ENCODE data around the gene ZBTB9. TPM values are rescaled to one million over a fixed set of nuclear protein-coding genes. Genes with fewer than 3 reads are reported as not detected.

ZBTB9 gene
- total RNA-seq, 1 donor from 2014 or later = 12.5 TPM

DNA sequence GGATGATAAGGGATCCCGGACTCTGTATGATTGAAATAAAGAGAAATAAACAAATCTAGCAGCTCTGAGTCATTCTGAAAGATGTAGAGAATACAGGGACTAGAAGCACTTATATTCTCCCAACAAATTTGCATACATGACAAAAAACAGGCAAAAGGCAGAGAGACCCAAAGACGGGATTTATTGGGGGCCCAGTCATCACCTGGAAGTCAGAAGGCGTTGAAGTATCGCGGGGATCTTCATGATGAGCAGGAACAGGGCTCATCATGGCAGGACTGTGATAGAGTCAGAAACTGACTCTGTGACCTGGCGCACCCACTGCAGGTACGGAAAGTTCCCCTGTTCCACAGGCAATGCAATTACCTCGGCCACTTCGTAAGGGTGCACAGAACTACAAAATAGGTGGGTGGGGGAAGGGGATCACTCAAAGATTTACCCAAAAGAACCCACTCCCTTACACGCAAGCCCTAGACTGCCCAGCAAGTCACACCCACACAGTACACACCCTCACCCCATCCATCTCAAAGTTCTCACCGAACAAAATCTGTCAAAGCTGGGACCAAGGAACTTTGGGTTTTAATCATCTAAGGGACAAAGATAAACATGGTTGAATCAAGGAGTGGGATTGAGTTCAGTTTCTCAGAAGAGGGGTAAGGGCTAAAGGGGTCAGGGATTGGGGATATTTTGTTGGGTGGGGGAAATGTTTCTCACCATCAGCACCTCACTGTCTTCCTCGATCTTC, 37.8 kb upstream of the ZBTB9 start:
- no peaks in the 10 kb centered on the region for H3K9me3 Mint-ChIP-seq
- H3K4me1 Mint-ChIP-seq = peaks cover 80% of the 10 kb centered on the region
- no peak for TF ChIP-seq CTCF (IDR thresholded peaks at IDR 0.05)
- DNase-seq (no peak), ATAC-seq (ENCODE audit: low read depth) (no peak)
- no peaks in the 10 kb centered on the region for H3K27me3 Mint-ChIP-seq
- POLR2A ChIA-PET = interaction anchor here (0.5 to 5.9 kb wide), 8 partner anchors 9 to 204 kb away, joined by 3 to 31 read pairs (median 8); partner anchors contain the start of genes ITPR3, TAPBP and ZBTB22
- CTCF ChIA-PET = no interaction called here
- peaks cover 45% of the 10 kb centered on the region for H3K36me3 Mint-ChIP-seq (ENCODE audit: low read depth)
- peak overlapping the region; percentile 91 for H3K4me3 Mint-ChIP-seq
- intact Hi-C loops (cut with micrococcal nuclease) = loop anchor here (5.0 to 10.0 kb wide), 2 partner anchors 412 to 574 kb away; partner anchors contain the start of genes HLA-DOA and PSMB8
- H3K27ac Mint-ChIP-seq = peak overlapping the region; percentile 96

DNA sequence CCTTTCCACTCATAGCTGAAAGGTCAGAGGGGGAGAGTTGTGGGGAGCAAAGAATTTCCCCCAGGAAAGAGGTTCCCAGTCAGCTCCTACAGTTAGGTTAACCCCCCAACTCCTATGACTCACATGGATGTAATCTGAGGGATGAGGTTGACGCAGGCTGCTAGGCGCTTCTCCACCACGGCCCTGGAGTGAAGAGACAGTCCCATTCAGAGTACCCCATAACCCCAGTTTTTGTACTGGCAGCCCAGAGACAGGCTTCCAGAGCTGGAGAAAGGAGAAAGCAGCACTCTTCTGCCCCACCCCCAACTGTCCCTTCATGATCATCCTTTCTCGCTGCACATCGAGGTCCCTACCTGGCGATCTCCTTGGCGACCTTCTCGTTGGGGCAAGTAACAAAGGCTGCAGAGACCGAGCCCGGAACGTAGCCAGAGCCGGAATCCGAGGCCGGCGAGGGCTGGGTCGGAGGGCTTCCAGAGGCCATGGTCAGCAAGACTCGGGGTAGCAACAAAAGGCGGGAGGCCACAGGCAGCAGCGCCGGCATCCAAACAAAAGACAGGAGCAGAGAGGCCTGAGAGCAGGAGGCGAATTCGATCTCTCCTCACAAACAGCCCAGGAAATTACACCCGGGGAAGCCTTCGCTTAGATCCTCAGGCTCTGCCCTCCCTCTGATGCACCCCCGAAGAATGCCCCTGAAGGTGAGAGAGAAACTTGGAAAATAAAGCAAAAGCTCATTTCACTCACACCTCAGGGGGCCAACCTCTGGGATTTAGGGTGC, 37.1 kb upstream of the ZBTB9 start:
- peak overlapping the region; percentile 96 for H3K27ac Mint-ChIP-seq

GRCh38 chr6:33417903-33418689, 36.3 kb upstream of the ZBTB9 start, which contains the start of gene CUTA:
TSS of gene CUTA (minus strand) at chr6:33418107. CDS start at chr6:33418000, 107 bp downstream.
- H3K4me3 Mint-ChIP-seq = peak within 1 kb of the TSS; percentile 91
- intact Hi-C loops (cut with micrococcal nuclease) = loop anchor here (1.0 to 10.0 kb wide), 9 partner anchors 8 to 576 kb away; partner anchors contain the start of genes HLA-DOA, PSMB8, RXRB and SLC39A7
- H3K27me3 Mint-ChIP-seq = no peaks in the 10 kb centered on the region
- peak within 1 kb of the TSS; percentile 96 for H3K27ac Mint-ChIP-seq
- no peaks in the 10 kb centered on the region for H3K9me3 Mint-ChIP-seq
- H3K36me3 Mint-ChIP-seq (ENCODE audit: low read depth) = peaks cover 36% of the 10 kb centered on the region
- DNase-seq = peak; percentile 92
- ChIA-PET CTCF (interaction anchor here (0.7 to 2.3 kb wide), 3 partner anchors 13 to 27 kb away, joined by 3 to 9 read pairs (median 4); no protein-coding TSS in a partner anchor), POLR2A (interaction anchor here (0.6 to 5.9 kb wide), 17 partner anchors 7 to 446 kb away, joined by 3 to 31 read pairs (median 6); partner anchors contain the start of genes B3GALT4, BAK1, PFDN6 and PHF1)
- H3K4me1 Mint-ChIP-seq = peaks cover 66% of the 10 kb centered on the region
- no peak for TF ChIP-seq CTCF (IDR thresholded peaks at IDR 0.05)
- ATAC-seq (ENCODE audit: low read depth) = peak; percentile 90

More for the DNA sequence above, 37.1 kb upstream of the ZBTB9 start:
- TF ChIP-seq CTCF (IDR thresholded peaks at IDR 0.05) = no peak
- Mint-ChIP-seq H3K36me3 (ENCODE audit: low read depth) (peaks cover 44% of the 10 kb centered on the region), H3K4me1 (peaks cover 74% of the 10 kb centered on the region), H3K4me3 (peak overlapping the region; percentile 91), H3K9me3 (no peaks in the 10 kb centered on the region), H3K27me3 (no peaks in the 10 kb centered on the region)
- DNase-seq (no peak), ATAC-seq (ENCODE audit: low read depth) (no peak)
- CTCF ChIA-PET = no interaction called here
- POLR2A ChIA-PET = interaction anchor here (0.5 to 5.9 kb wide), 11 partner anchors 8 to 446 kb away, joined by 3 to 31 read pairs (median 6); partner anchors contain the start of genes B3GALT4, BAK1, RGL2 and ZBTB22
- intact Hi-C loops (cut with micrococcal nuclease) = loop anchor here (5.0 to 10.0 kb wide), 2 partner anchors 413 to 575 kb away; partner anchors contain the start of genes HLA-DOA and PSMB8

DNA sequence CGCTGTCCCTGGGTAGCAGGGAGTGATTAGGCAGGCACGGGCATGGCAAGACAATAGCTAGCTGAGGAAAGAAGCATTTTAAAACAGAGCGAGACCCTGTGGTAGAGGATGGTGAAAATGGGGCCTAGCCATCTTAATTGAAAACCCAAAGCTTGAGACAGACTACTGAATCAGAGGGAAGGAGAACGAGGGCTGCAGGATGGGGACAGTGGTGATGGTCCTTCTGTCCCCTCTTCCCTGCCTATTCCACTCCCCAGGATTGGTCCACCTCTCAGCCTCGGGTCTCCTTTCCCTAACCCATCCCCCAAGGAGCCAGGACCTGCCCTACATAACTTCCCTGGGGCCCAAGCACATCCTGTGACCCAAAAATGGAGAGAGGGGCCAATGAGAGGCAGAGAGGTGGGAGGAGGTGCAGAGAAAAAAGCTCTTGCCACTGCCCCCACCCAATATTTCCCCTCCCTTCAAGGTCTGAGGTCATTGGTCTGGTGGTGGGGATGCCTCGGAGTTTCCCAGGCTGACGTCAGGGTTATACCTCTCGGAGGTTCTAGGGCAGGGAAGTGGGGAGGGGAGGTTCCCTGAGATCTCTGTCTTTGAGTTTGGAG, 35.6 kb upstream of the ZBTB9 start:
- peaks cover 29% of the 10 kb centered on the region for H3K36me3 Mint-ChIP-seq (ENCODE audit: low read depth)
- intact Hi-C loops (cut with micrococcal nuclease) = loop anchor here (1.0 to 10.0 kb wide), 9 partner anchors 8 to 576 kb away; partner anchors contain the start of genes HLA-DOA, PSMB8, RXRB and SLC39A7
- H3K4me3 Mint-ChIP-seq = peak overlapping the region; percentile 91
- ChIA-PET CTCF (interaction anchor here (1.4 to 2.3 kb wide), 2 partner anchors 12 to 16 kb away, joined by 4 to 9 read pairs; no protein-coding TSS in a partner anchor), POLR2A (interaction anchor here (0.9 to 5.9 kb wide), 15 partner anchors 7 to 447 kb away, joined by 3 to 31 read pairs (median 7); partner anchors contain the start of genes B3GALT4, BAK1, PFDN6 and PHF1)
- H3K4me1 Mint-ChIP-seq = peaks cover 60% of the 10 kb centered on the region
- H3K27ac Mint-ChIP-seq = peak overlapping the region; percentile 96
- DNase-seq (no peak), ATAC-seq (ENCODE audit: low read depth) (no peak)
- TF ChIP-seq CTCF (IDR thresholded peaks at IDR 0.05) = no peak
- H3K9me3 Mint-ChIP-seq = no peaks in the 10 kb centered on the region
- H3K27me3 Mint-ChIP-seq = no peaks in the 10 kb centered on the region

Data from activated B cell treated with CpG ODN at 0.5 μM for 24 hours (primary cell).